Inflammatory macrophage (primary cell): Measurements from ENCODE around the gene VTCN1.
"Not testable (repeated sequence)": the region's sequence is repeated elsewhere in the genome, so short reads cannot be mapped to it uniquely, and the experiment has no call there.

Source experiments
- DNase-seq, 2 donors: peaks; one replicate each; pipeline ENCODE4 v3.0.0-alpha.2; 2020 to 2022

VTCN1 gene

DNA sequence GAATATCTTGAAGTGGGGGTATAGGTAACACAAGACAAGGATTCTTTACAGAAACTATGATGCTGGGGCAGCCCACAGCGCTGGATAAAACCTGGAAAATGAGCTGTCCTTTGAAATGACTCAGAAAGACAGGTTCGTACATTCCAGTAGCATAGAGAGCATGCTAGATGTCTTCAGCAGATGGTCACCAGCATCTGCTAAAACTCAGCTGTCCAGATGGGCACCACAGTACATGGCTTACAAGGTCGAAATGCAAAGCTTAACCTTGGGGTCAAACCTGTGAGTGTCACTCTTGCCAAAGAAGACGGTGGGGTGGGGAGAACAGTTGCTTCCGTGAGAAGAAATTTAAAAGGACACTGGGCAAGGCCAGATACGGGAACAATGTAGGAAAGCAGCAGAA is 47.9 kb downstream of the VTCN1 start:
- DNase-seq: no peak

DNA sequence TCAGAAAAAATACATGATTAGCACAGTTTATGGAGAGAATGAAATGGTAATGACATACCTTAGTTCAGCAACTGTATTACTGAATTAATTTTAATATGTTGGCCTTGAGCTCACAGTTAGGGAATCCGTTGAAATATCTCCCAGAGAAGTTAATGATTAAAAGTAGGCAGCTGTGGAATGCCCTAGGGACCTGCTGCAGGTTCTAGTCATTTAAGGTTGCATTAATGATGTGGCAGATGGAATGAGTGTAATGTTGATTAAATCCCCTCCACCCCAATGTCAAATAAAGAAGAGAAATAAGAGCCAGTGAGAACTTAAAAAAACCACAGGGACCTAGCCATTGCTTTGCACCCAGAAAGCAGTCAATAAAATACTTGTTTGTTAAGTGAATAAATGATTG is 48.8 kb downstream of the VTCN1 start:
- DNase-seq: no peak

DNA sequence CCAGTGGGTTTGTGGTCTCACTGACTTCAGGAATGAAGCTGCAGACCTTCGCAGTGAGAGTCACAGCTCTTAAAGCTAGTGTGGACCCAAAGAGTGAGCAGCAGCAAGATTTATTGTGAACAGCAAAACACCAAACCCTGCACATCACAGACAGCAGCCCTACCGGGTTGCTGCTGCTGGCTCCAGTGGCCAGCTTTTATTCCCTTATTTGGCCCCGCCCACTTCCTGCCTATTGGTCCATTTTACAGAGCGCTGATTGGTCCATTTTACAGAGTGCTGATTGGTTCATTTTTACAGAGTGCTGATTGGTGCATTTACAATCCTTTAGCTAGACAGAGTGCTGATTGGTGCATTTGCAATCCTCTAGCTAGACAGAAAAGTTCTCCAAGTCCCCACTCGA is 59.4 kb downstream of the VTCN1 start:
- not testable (repeated sequence) for DNase-seq

DNA sequence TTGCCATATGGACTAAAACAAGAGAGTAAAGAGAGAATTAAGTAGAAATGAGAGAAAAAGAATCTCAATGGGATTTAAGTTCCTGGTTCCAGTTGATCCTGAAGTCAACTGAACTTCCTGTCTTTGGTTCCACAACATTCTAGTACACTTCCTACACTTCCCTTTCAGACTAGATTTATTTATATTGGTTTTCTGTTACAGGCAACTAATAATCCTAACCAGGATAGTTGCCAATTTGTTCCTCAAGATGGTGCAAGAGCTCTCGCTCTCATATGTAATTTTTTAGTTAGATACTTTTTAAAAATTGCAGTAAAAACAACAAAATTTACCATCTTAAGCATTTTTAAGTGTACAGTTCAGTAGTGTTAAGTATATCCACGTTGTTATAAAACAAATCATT is 60.4 kb downstream of the VTCN1 start:
- DNase-seq: peak in 1 of 2 donors; percentile 4

DNA sequence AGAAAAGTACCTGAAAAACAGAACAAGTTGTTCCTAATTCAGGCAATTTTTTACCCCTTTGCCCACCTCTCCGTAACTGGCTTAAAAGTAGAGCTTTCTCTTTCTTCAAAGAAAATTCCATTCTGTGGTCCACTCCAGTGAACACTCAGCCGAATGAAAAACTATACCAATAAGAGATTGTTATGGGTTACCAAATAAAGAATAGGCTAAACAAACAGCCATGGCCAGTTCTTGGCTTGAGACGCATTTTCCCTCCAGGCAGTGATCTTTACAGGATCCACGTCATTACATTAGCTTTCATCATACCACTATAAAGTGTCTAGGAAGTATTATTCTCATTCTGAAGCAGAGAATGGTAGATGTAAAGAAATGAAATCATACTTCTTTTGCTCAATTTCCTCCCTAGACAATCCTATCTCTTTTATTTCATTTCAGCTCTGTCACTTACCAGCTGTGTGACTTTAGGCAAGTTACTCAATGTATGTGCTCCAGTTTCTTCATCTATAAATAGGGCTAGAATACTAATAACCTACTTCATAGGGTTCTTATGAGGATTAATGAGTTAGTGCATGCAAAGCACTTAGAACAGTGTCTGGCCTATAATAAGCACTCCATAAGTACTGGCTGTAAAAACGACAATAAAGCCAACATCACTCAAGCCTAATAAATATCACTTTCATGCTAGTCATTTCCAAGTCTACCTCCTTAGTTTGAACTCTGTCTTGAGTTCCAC is 62.7 kb downstream of the VTCN1 start:
- DNase-seq: no peak

DNA sequence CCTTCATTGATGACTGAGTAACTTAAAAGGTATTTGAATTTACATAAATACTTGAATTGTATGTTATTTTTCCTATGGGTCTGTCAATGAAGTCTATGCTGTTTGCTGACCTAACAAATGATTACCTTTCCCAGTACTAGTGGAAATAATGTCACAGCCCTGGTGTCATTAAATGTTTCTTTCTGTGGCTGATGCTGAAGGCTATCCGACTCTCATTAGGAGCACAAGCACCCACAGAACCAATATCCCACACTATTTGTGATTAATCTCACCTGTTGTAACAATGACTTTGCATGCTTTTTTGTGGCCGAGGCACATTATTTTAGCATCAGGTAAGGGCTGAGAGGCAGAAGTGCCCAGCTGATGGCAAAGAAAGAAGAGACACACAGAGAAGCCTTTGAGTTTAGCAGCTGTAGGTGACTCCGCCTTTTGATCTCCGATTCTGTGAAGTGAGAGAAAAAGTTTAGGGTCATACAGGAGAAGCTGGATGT is 63.3 kb downstream of the VTCN1 start:
- no peak for DNase-seq

DNA sequence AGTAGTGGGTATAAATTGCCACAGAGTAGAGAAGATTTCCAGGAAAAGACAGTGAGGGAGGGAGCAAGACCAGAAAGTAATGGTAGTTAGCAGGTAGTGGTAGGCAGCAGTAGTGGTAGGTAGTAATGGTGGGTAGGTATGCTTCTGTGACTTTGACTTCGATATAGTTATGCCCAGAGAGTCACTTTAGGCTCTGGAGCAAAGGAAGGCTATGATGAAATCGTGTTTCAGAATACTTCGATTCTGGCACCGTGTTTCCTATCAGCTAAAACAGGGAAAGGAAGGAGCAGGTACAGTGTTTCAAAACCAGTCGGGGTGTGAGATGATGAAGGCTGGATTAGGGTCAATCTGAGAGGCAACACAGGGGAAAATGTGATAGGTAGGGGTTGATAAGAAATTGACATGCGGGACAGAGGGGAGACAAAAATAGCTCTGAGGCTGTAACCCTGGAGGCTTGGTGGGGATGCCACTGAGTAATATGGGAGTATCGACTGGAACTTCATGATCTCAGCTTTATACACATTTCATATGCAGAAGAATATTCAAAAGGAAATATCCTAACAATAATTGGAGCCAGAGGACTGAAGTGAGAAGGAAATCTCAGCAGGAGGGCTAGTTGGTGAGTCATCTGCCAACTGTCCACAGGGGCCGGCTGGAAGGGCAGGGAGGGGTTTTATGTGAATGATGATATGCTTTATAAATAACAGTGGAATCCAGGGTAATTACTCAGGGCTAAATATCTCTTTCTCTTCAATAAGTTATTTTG is 64.0 kb downstream of the VTCN1 start:
- no peak for DNase-seq

DNA sequence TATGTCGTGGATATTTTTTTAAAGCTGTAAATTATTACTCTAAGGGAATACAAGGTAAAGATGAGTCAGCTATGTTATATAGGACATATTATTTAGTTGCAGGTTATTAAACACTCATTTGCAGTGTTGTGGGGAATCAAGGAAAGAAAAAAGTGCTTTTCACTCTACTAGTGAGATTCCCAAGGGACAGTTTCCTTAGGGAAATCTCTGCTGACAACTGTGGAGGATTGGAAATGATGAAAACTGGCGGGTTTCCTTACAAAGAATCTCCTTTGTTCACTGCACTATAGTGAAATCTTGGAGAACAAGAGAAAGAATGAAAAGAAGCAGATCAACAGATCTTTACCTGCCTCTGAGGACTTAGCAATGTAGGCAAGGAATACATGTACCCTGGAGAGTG is 64.7 kb downstream of the VTCN1 start:
- DNase-seq: no peak

DNA sequence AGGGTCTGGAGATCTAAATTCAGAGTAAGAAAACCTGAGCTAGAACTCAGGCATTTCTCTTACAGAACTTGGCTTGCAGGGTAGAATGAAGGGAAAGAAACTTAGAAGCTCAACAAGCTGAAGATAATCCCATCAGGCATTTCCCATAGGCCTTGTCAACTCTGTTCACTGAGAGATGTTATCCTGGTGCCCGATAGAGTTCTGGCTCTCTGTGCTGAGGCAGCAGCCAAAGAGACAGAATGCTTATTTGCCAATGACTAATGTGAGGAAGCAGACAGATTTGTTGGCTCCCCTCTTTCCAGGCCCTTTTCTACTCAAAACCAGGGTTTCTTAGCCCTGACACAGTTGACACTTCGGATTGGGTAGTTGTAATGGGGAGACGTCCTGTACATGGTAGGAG is 66.9 kb downstream of the VTCN1 start:
- DNase-seq: no peak

DNA sequence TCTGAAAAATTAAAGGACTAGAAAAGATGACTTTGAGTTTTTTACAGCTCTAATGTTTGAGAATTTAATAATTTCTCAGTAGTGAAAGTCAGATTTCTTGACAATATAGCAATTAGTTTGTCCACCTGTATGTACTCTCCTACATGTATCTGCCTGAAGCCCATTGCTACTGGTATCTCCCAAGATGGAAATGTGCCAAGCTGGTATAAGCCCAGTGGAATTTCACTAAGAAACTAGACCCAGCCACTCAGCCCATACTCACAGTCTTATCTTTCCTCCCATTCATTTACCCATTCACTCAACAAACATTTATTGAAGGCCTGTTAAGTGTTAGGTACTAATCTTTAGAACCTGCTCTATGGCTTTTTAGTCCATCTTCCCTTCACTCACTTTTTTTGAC is 67.6 kb downstream of the VTCN1 start:
- no peak for DNase-seq

DNA sequence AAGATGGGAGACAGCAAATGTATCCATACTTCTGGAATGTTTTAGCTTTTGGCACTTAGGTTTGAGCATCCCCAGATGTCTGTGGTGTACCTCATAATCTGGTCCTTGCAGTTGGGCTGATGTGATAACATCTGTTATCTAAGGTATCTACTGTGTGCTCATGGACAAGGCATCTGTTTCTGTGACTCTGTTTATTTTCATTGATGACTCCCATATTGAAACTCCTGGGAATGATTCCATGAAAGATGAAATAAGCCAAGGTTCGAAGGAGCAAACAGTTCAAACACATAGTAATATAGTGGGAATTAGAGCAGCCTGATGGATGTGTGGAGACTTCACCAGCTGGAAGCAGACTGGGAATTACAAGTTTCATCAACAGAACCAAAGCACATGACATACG is 68.5 kb downstream of the VTCN1 start:
- DNase-seq: no peak

DNA sequence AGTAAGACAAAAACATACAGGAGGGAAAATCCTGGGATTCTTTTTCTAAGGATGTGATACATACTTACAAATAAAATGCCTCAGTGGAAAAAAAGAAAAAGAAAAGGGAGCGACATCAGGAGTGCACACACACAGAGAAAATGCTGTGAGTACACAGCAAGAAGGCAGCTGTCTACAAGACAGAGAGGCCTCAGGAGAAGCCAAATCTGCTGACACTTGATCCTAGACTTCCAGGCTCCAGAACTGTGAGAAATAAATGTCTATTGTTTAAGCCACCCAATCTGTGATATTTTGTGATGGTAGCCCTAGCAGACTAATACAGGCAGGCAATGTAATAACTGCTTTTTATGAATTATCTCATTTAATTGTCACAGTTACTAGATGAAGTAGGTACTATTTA is 72.2 kb downstream of the VTCN1 start:
- DNase-seq: no peak

DNA sequence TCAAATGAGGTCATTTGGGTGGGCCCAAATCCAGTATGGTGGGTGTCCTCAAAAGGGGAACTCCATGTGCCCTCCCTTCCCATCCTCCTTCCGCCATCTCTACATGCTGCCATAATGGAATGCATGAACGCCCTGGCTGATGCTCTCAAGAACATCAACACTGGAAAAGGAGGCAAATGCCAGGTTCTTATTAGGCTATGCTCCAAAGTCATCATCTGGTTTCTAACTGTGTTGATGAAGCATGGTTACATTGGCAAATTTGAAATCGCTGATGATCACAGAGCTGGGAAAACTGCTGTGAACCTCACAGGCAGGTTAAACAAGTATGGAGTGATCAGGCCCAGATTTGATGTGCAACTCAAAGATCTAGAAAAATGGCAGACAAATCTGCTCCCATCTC is 72.6 kb downstream of the VTCN1 start:
- no peak for DNase-seq

DNA sequence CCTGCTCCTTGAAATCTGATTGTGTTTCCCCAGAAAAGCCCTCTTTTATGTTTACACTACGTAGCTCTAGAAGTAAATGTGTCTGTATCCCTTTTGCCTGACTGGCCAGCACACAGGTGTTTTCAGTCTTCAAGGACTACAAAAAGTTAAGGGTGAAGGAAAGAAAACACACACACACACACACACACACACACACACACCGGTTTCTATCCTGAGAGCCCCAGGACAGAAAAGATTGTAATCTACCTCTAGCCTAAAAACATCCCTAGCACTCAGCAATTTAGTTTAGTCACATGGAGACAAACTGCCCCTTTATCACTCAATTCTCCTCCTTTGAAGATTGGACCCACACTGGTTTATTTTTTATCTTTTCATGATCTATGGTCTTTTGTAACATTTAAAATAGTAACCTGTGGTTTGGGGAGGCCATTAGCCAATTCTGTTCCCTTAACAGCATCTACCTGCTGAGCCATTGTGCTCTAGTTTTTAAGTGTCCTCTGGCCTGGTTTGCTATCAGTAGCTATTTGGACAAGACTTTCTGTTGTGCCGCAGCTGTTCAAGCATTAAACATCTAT is 73.4 kb downstream of the VTCN1 start:
- DNase-seq: no peak

DNA sequence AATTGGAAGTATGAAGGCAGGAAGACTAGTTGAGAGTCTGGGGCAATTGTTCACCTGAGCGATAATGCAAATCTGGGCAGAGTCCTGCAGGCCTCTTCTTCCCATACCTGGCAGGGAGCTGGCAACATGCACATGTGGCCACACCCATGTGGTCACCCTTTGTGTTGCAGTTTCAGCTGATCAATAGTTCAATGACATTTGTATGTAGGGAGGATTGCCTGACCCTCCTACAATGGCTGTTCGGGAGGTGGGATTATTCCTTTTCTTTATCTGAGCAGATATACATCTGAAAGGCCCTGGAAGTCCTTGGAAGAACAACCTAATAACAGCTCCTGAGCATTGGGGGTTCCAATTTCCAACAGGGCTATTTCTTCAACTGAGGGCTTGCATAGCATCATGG is 74.0 kb downstream of the VTCN1 start:
- DNase-seq: no peak

DNA sequence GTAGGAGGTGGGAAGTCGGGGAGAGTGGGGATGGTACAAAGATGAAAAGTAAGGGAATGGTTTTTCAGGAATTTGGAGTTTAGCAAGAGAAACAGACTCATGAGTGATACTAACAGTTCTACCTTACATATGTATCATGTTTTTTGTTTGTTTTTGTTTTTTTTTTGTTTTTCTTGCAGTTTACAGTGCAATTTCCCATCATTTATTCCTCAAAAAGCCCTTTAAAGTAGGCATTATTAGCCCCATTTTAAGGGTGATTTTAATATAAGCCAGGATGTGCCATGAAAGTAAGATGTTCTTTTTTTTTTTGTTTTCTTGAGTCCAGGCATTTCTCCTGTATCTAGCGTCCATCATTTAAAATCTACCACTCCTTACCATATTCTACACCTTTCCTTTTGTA is 75.4 kb downstream of the VTCN1 start:
- no peak for DNase-seq

DNA sequence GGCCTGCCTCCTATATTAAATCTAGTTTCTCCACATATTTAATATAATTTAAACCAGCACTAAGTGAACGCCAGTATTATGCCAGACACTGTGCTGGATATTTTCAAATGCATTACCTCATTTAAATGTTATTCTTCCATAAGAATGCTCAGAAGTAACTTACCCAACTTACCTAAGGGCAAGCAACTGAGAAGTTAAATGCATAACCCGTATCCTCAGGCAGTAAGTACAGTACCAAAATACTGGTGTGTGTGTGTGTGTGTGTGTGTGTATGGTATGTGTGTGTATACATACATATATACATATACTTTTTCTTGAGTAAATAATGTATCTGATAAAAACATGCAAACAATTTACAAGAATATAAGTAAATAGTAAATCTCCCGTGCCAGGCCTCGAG is 80.2 kb downstream of the VTCN1 start:
- DNase-seq: no peak

DNA sequence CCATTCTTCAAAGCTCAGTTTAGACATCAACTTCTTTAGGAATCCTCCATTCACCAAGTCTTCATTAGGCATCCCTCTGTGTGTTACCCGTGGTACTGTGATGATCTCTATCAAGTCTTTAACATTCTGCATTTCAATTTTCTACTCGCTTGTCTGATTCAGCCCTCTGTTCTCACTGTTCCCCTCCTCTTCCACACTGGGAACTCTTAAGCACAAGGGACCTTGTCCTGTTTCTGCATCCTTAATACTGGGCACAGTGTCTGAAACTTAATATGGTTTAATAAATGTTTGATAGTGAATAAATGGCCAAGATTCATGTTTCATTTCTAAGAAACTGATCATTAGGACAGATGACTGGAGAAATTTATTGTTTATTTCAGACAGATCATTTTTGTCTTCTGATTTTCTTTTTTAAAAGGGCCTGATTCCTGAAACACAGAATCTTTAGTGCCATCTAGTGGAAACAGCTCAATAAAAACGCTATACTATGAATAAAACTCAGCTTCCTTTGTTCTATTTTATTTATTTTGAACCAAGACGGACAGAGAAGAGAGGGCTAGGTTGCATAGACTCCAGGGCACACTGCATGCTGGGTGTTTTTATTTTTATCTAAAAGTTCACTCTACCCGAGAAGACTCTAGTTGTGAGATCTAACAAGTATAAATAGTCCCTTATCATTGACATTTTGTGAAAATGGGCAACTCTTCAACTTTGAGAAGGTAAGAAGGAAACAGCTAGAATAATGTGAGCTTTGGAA is 82.2 kb downstream of the VTCN1 start:
- peak; percentile 11 to 39 for DNase-seq

DNA sequence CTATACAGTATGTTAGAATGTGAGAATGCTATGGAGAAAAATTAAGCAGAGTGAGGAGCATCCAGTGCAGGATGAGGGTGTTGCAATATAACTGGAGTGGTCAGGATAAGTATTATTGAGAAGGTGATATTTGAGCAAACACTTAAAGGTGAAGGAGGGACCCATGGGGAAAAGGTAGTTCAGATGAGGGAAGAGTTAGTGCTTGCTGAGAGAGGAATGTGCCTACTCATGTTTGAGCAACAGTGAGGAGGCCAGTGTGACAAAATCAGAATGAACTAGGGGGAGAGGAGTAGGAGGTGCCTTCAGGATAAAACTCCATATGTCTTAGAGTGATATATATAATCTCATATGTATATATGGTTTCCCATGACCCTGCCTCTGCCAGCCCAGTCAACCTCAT is 82.9 kb downstream of the VTCN1 start:
- peak in 1 of 2 donors; percentile 3 for DNase-seq

DNA sequence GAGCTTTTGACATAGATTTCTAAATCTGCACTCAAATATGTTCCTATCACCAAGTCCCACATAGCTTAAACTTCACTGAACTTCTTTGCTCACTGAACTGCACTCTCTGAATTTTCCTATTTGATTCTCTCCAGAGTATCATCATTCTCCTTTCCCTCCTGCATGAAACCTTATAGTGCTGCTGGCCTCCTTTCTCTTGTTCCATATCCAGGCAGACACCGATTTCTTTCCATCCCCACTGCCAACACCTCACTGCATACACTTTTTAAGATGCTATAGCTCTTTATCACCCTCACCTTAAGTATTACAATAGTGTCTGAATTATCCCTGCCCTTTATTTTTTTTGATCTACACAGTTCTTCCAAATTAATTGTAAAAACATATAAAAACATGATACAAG is 86.1 kb downstream of the VTCN1 start:
- DNase-seq: no peak

DNA sequence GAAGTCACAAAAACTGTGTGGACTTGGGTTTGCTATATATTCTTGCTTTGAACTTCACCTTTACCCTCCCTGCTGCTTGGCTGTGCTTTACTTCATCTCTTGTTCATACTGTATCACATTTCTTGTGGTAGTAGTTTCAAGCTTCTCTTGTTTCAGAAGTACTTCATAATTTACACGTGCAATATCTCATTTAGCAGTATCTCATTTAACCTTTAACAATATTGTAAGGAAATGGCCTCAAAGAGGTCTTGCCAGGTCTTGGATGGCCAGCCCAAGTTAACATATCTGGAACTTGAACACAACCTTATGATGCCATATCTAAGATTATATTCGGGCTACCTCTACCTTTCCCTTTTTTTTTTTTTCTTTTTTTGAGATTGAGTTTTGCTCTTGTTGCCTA is 87.5 kb downstream of the VTCN1 start:
- no peak for DNase-seq

DNA sequence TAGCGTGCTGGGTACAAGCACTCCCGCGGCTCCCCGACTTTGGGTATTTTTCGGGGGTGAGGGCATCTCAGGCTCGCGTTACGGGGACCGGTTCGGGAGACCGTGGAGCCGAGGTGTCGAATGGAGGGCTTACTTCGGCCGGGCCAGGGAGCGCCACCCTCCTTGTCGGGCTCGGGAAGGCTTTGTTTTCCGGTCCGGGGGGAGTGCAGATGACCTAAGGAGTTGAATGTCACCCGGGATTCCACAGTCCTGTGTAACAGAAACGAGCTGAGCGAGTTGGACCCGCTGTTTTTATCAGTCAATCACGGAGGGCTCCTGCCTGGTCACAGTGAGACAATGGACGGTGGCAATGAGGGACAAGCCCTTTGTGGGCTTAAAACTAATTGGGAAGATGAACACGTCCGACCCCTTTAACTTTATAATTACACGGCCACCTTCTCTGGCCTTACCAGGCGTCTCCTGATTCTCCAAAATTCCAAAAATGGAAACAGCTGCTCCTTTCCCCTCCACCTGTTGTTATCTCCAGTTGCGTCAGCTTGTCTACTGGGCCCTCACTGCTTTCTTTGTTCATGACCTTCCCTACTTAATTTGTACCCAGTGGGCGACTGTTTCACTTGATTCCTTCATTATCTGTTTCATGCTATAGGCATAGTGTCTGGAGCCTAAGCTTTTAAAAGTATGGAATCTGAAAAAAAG is 88.2 kb downstream of the VTCN1 start:
- no peak for DNase-seq
